GM12878 (cell line): Measurements from ENCODE around the gene GREM1. TPM values are rescaled to one million over a fixed set of nuclear protein-coding genes. Genes with fewer than 3 reads are reported as not detected.

Source experiments
- CTCF ChIP-seq, 3 experiments: IDR thresholded peaks in 2 of 3; conservative IDR thresholded peaks in 1 of 3; 2 replicates each; pipeline ENCODE4 v1.5.1; 2011; ENCODE audit warnings: low read depth in 3 of 3, low read length in 3 of 3, mild to moderate bottlenecking in 3 of 3, control low read depth in 2 of 3, moderate library complexity in 2 of 3, inconsistent platforms in 1 of 3, mixed read lengths in 1 of 3; ENCODE audit not compliant: control insufficient read depth in 2 of 3, insufficient read depth in 1 of 3; ENCODE audit errors: extremely low read depth in 1 of 3
- MEF2B ChIP-seq: fragments of 450-650 bp; IDR thresholded peaks from 2 replicates; pipeline ENCODE4 v1.6.1; 2018; ENCODE audit warnings: mild to moderate bottlenecking, moderate library complexity; ENCODE audit not compliant: partially characterized antibody, poor library complexity, severe bottlenecking
- YY1 ChIP-seq: IDR thresholded peaks from 2 replicates; pipeline ENCODE4 v1.6.1; 2011; ENCODE audit warnings: low read depth, mild to moderate bottlenecking, low read length
- polyA plus RNA-seq, 11 experiments: library from polyadenylated mRNA; depleted of rRNA in 4 of 11; unstranded in 6 of 11; stranded (reverse) in 5 of 11; fragments of >200 nt; fragmentation: Nextera tagmentation in 4 of 11; fragmentation: Illumina TruSeq in 1 of 11; extraction: Ambion mirVana in 4 of 11; extraction: Trizol in 1 of 11; gene quantifications; 1 replicate in 1 of 11; 2 replicates in 10 of 11; pipeline versions ENCODE4 v1.2.1 to v1.2.3, GENCODE V29; 2011 to 2016; ENCODE audit warnings: inconsistent platforms in 2 of 11, missing spikeins in 2 of 11, low read depth in 1 of 11
- total RNA-seq, 4 experiments: library from RNA; depleted of rRNA in 3 of 4; stranded (reverse); fragments of >200 nt in 3 of 4; fragmentation: Illumina TruSeq in 1 of 4; extraction: Trizol in 1 of 4; gene quantifications; 2 replicates each; pipeline versions ENCODE4 v1.2.1 to v1.2.3, GENCODE V29; 2013 to 2021
- TF ChIP-seq, protein P1 (sequence below): IDR thresholded peaks from 2 replicates; pipeline ENCODE4 v1.6.1; 2012; ENCODE audit warnings: improper control_type of control experiment, low read depth, low read length; ENCODE audit not compliant: insufficient replicate concordance

The GREM1 gene
- total and polyA plus RNA-seq, 10 of the 15 experiments (the other 5 are each of a cell fraction or from before 2014, with no cell fraction given) = 0.08 to 0.36 (median 0.08) TPM; not detected in 7

GRCh38 chr15:32739522-32740063 lies 21.8 kb downstream of the GREM1 start (continued):
- TF ChIP-seq, protein P1, sequence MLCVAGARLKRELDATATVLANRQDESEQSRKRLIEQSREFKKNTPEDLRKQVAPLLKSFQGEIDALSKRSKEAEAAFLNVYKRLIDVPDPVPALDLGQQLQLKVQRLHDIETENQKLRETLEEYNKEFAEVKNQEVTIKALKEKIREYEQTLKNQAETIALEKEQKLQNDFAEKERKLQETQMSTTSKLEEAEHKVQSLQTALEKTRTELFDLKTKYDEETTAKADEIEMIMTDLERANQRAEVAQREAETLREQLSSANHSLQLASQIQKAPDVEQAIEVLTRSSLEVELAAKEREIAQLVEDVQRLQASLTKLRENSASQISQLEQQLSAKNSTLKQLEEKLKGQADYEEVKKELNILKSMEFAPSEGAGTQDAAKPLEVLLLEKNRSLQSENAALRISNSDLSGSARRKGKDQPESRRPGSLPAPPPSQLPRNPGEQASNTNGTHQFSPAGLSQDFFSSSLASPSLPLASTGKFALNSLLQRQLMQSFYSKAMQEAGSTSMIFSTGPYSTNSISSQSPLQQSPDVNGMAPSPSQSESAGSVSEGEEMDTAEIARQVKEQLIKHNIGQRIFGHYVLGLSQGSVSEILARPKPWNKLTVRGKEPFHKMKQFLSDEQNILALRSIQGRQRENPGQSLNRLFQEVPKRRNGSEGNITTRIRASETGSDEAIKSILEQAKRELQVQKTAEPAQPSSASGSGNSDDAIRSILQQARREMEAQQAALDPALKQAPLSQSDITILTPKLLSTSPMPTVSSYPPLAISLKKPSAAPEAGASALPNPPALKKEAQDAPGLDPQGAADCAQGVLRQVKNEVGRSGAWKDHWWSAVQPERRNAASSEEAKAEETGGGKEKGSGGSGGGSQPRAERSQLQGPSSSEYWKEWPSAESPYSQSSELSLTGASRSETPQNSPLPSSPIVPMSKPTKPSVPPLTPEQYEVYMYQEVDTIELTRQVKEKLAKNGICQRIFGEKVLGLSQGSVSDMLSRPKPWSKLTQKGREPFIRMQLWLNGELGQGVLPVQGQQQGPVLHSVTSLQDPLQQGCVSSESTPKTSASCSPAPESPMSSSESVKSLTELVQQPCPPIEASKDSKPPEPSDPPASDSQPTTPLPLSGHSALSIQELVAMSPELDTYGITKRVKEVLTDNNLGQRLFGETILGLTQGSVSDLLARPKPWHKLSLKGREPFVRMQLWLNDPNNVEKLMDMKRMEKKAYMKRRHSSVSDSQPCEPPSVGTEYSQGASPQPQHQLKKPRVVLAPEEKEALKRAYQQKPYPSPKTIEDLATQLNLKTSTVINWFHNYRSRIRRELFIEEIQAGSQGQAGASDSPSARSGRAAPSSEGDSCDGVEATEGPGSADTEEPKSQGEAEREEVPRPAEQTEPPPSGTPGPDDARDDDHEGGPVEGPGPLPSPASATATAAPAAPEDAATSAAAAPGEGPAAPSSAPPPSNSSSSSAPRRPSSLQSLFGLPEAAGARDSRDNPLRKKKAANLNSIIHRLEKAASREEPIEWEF = no peak
- TF ChIP-seq CTCF (IDR thresholded peaks at IDR 0.05 in 2 of 3, conservative IDR thresholded peaks at IDR 0.05 in 1 of 3; ENCODE audit: control insufficient read depth in 2 of 3, extremely low read depth in 1 of 3, insufficient read depth in 1 of 3, low read depth in 3 of 3, low read length in 3 of 3) (no peak), YY1 (no peak), MEF2B (no peak)
